Subcutaneous adipose tissue (tissue), 4 donors: ENCODE data around the gene OPN1SW. TPM values are rescaled to one million over a fixed set of nuclear protein-coding genes. Genes with fewer than 3 reads are reported as not detected.

ENCODE experiments used
- CTCF ChIP-seq: fragments of 450-650 bp; IDR thresholded peaks from one replicate; pipeline ENCODE4 v1.5.1; 2016; ENCODE audit warnings: low read depth, mild to moderate bottlenecking, control low read depth, antibody characterized with exemption, moderate library complexity
- total RNA-seq, 4 donors: library from RNA; depleted of rRNA; stranded (reverse); fragments of >200 nt; gene quantifications; one replicate each; pipeline ENCODE4 v1.1.0, GENCODE V29; 2016

Gene OPN1SW
- total RNA-seq, 4 donors from 2014 or later, result not detected

GRCh38 chr7:128739048-128739962, 36.3 kb downstream of the OPN1SW start, which contains the start of gene CALU:
CALU (plus strand) TSS chr7:128739359; CDS start chr7:128748584, 9,225 bp downstream.
- TF ChIP-seq CTCF, result no peak

- no peak for TF ChIP-seq CTCF
Measured at GRCh38 chr7:128738570-128739047, 37.0 kb downstream of the OPN1SW start.

- no peak for TF ChIP-seq CTCF
Measured at GRCh38 chr7:128737867-128738385, 37.7 kb downstream of the OPN1SW start.

- no peak for TF ChIP-seq CTCF
Measured at GRCh38 chr7:128737441-128737840, 38.2 kb downstream of the OPN1SW start.

GRCh38 chr7:128735436-128735835, 40.2 kb downstream of the OPN1SW start:
- no peak for TF ChIP-seq CTCF

- no peak for TF ChIP-seq CTCF
Measured at GRCh38 chr7:128734890-128735289, 40.7 kb downstream of the OPN1SW start.

GRCh38 chr7:128733278-128733645, 42.3 kb downstream of the OPN1SW start:
- TF ChIP-seq CTCF, result no peak
